Fibroblast of pulmonary artery (primary cell): Measurements from ENCODE around the gene RNF20.
"Not testable (repeated sequence)": the region's sequence is repeated elsewhere in the genome, so short reads cannot be mapped to it uniquely, and the experiment has no call there.

Experiments used
- DNase-seq: peaks from one replicate; pipeline ENCODE4 v3.0.0-alpha.2; 2010; ENCODE audit warnings: low read depth
- H3K4me3 ChIP-seq: replicated peaks from 2 replicates; pipeline ENCODE4 v1.5.1; 2011; ENCODE audit warnings: low read depth, mild to moderate bottlenecking, control low read depth, low read length, moderate library complexity
- CTCF ChIP-seq: IDR thresholded peaks from 2 replicates; pipeline ENCODE4 v1.5.1; 2011; ENCODE audit warnings: mild to moderate bottlenecking, control low read depth, low read length, inconsistent platforms; ENCODE audit errors: missing control alignments

Gene RNF20

GRCh38 chr9:101536351-101536750 is 2.7 kb downstream of the RNF20 start:
- no peak for TF ChIP-seq CTCF
- no peak overlapping the region for H3K4me3 ChIP-seq
- DNase-seq = peak; percentile 27

- peak; percentile 61 for DNase-seq
- no peak overlapping the region for H3K4me3 ChIP-seq
- no peak for TF ChIP-seq CTCF
Measured at GRCh38 chr9:101536938-101537337, 3.3 kb downstream of the RNF20 start.

- no peak for TF ChIP-seq CTCF
- DNase-seq = no peak
- no peak overlapping the region for H3K4me3 ChIP-seq
Measured at GRCh38 chr9:101540069-101540468, 6.4 kb downstream of the RNF20 start.

GRCh38 chr9:101543098-101543735 is 9.6 kb downstream of the RNF20 start:
- no peak for DNase-seq
- H3K4me3 ChIP-seq = no peak overlapping the region
- no peak for TF ChIP-seq CTCF

- not testable (repeated sequence) for DNase-seq, H3K4me3 ChIP-seq
- TF ChIP-seq CTCF = peak; percentile 10
Measured at GRCh38 chr9:101549472-101550098, 15.9 kb downstream of the RNF20 start.

GRCh38 chr9:101561740-101562139 is 28.1 kb downstream of the RNF20 start:
- no peak for TF ChIP-seq CTCF
- no peak for DNase-seq
- no peak overlapping the region for H3K4me3 ChIP-seq

GRCh38 chr9:101562966-101563365 is 29.3 kb downstream of the RNF20 start:
- no peak for DNase-seq
- no peak overlapping the region for H3K4me3 ChIP-seq
- TF ChIP-seq CTCF = no peak
